ENCODE results near the gene TP53RK.

GRCh38 chr20:46635514-46636136, 53.6 kb downstream of the TP53RK start:
- TF ChIP-seq POLR2A (IDR thresholded peaks at IDR 0.05; ENCODE audit: low read depth, low read length), result no peak
- TF ChIP-seq TAF1 (IDR thresholded peaks at IDR 0.05; ENCODE audit: low read depth, low read length), result no peak
- TF ChIP-seq POLR2AphosphoS5 (IDR thresholded peaks at IDR 0.05; ENCODE audit: low read depth, low read length), result no peak
- no peak for TF ChIP-seq SPI1 (IDR thresholded peaks at IDR 0.05; ENCODE audit: low read depth, low read length)
- TF ChIP-seq POU2F2 (IDR thresholded peaks at IDR 0.05; ENCODE audit: low read depth, low read length), result no peak
- TF ChIP-seq PAX5 (IDR thresholded peaks at IDR 0.05; ENCODE audit: insufficient read depth, low read length, severe bottlenecking), result no peak
